Activated B cell treated with CpG ODN at 0.5 μM for 24 hours (primary cell): ENCODE measurements around the gene DKC1. TPM values are rescaled to one million over a fixed set of nuclear protein-coding genes. Genes with fewer than 3 reads are reported as not detected.
"Not testable (repeated sequence)": the region's sequence is repeated elsewhere in the genome, so short reads cannot be mapped to it uniquely, and the experiment has no call there.

Source experiments
- ATAC-seq: fragments of 200-7000 bp; cut with Tn5 transposase; one replicate; pipeline ENCODE4 v1.10.0; 2021; ENCODE audit warnings: low read depth, mild to moderate bottlenecking, moderate library complexity
- CTCF ChIA-PET: fragments of 350-600 bp; sonication (Branson Sonifier 250); formaldehyde crosslinking; loops from one replicate; lab custom pipeline; 2021; ENCODE audit warnings: antibody characterized with exemption; lab: Charles Lee
- POLR2A ChIA-PET: fragments of 350-600 bp; sonication (Branson Sonifier 250); formaldehyde crosslinking; loops from one replicate; lab custom pipeline; 2021; ENCODE audit warnings: antibody characterized with exemption; lab: Charles Lee
- DNase-seq: peaks from one replicate; pipeline ENCODE4 v3.0.0; 2022
- H3K27ac Mint-ChIP-seq: one replicate; pipeline ENCODE4 v1.8.0; 2020; ENCODE audit warnings: mixed read lengths
- H3K27me3 Mint-ChIP-seq: one replicate; pipeline ENCODE4 v1.8.0; 2021; ENCODE audit warnings: mixed read lengths
- H3K36me3 Mint-ChIP-seq: one replicate; pipeline ENCODE4 v1.8.0; 2021; ENCODE audit warnings: low read depth, mixed read lengths
- H3K4me1 Mint-ChIP-seq: one replicate; pipeline ENCODE4 v1.8.0; 2021; ENCODE audit warnings: mixed read lengths
- H3K4me3 Mint-ChIP-seq: one replicate; pipeline ENCODE4 v1.8.0; 2020; ENCODE audit warnings: mild to moderate bottlenecking, mixed read lengths
- H3K9me3 Mint-ChIP-seq: one replicate; pipeline ENCODE4 v1.8.0; 2020; ENCODE audit warnings: mixed read lengths
- intact Hi-C: fragments of 100-400 bp; cut with micrococcal nuclease; formaldehyde crosslinking; loops from one replicate; pipeline ENCODE4 v1.15.1; 2024
- total RNA-seq: library from RNA; stranded (reverse); gene quantifications from 2 replicates; pipeline ENCODE4 v1.2.3, GENCODE V29; 2022
- TF ChIP-seq, protein P1 (sequence below): fragments of 200-600 bp; IDR thresholded peaks from one replicate; pipeline ENCODE4 v1.8.0; 2022; ENCODE audit warnings: antibody characterized with exemption, mild to moderate bottlenecking

DKC1 gene
- total RNA-seq, 1 donor from 2014 or later, result 105 TPM

GRCh38 chrX:154818916-154819770, 56.5 kb downstream of the DKC1 start:
- ATAC-seq (peak; percentile 51), DNase-seq (no peak)
- ChIA-PET CTCF (interaction anchor here (0.7 kb wide), 1 partner anchor 70 kb away, joined by 3 read pairs; no protein-coding TSS in a partner anchor), POLR2A (interaction anchor here (0.9 to 1.4 kb wide), 5 partner anchors 9 to 272 kb away, joined by 3 to 7 read pairs (median 4); partner anchors contain the start of genes DKC1, GAB3, IKBKG and MPP1)
- Mint-ChIP-seq H3K27ac (peak overlapping the region; percentile 84), H3K4me1 (peaks cover 18% of the 10 kb centered on the region), H3K9me3 (no peaks in the 10 kb centered on the region), H3K36me3 (no peaks in the 10 kb centered on the region), H3K4me3 (peak overlapping the region; percentile 46), H3K27me3 (no peaks in the 10 kb centered on the region)
- TF ChIP-seq, protein P1, sequence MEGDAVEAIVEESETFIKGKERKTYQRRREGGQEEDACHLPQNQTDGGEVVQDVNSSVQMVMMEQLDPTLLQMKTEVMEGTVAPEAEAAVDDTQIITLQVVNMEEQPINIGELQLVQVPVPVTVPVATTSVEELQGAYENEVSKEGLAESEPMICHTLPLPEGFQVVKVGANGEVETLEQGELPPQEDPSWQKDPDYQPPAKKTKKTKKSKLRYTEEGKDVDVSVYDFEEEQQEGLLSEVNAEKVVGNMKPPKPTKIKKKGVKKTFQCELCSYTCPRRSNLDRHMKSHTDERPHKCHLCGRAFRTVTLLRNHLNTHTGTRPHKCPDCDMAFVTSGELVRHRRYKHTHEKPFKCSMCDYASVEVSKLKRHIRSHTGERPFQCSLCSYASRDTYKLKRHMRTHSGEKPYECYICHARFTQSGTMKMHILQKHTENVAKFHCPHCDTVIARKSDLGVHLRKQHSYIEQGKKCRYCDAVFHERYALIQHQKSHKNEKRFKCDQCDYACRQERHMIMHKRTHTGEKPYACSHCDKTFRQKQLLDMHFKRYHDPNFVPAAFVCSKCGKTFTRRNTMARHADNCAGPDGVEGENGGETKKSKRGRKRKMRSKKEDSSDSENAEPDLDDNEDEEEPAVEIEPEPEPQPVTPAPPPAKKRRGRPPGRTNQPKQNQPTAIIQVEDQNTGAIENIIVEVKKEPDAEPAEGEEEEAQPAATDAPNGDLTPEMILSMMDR, result no peak
- intact Hi-C loops, result no loop called here

GRCh38 chrX:154819771-154820341, 57.2 kb downstream of the DKC1 start:
- peak overlapping the region; percentile 53 for H3K4me3 Mint-ChIP-seq
- ATAC-seq, result peak; percentile 95
- no peak for DNase-seq

GRCh38 chrX:154821523-154821922, 58.9 kb downstream of the DKC1 start:
- intact Hi-C loops, result no loop called here
- ChIA-PET POLR2A (no interaction called here), CTCF (interaction anchor here (0.9 kb wide), 1 partner anchor 19 kb away, joined by 4 read pairs; no protein-coding TSS in a partner anchor)
- Mint-ChIP-seq H3K4me3 (no peak overlapping the region), H3K27ac (no peak overlapping the region), H3K4me1 (peaks cover 18% of the 10 kb centered on the region), H3K27me3 (no peaks in the 10 kb centered on the region), H3K9me3 (no peaks in the 10 kb centered on the region), H3K36me3 (no peaks in the 10 kb centered on the region)
- TF ChIP-seq, protein P1, result no peak
- ATAC-seq, result no peak
- no peak for DNase-seq

More at GRCh38 chrX:154819771-154820341, 57.2 kb downstream of the DKC1 start:
- TF ChIP-seq, protein P1, result no peak
- ChIA-PET POLR2A (interaction anchor here (1.0 to 1.4 kb wide), 3 partner anchors 8 to 69 kb away, joined by 4 to 7 read pairs (median 5); partner anchors contain the start of genes DKC1 and GAB3), CTCF (no interaction called here)
- H3K27me3 Mint-ChIP-seq, result no peaks in the 10 kb centered on the region
- H3K4me1 Mint-ChIP-seq, result peaks cover 18% of the 10 kb centered on the region
- H3K9me3 Mint-ChIP-seq, result no peaks in the 10 kb centered on the region
- intact Hi-C loops, result loop anchor here (1.0 kb wide), 2 partner anchors 15 to 58 kb away; partner anchors contain the start of genes DKC1 and MPP1
- H3K27ac Mint-ChIP-seq, result peak overlapping the region; percentile 84
- H3K36me3 Mint-ChIP-seq, result no peaks in the 10 kb centered on the region

GRCh38 chrX:154822029-154822428, 59.4 kb downstream of the DKC1 start:
- TF ChIP-seq, protein P1, result no peak
- H3K9me3 Mint-ChIP-seq, result no peaks in the 10 kb centered on the region
- CTCF ChIA-PET, result interaction anchor here (0.9 kb wide), 1 partner anchor 18 kb away, joined by 4 read pairs; no protein-coding TSS in a partner anchor
- no peaks in the 10 kb centered on the region for H3K36me3 Mint-ChIP-seq
- H3K4me3 Mint-ChIP-seq, result no peak overlapping the region
- intact Hi-C loops, result no loop called here
- no peak for ATAC-seq
- H3K27ac Mint-ChIP-seq, result no peak overlapping the region
- H3K27me3 Mint-ChIP-seq, result no peaks in the 10 kb centered on the region
- POLR2A ChIA-PET, result no interaction called here
- no peak for DNase-seq
- peaks cover 21% of the 10 kb centered on the region for H3K4me1 Mint-ChIP-seq

- Mint-ChIP-seq H3K4me1 (peaks cover 36% of the 10 kb centered on the region), H3K9me3 (no peaks in the 10 kb centered on the region), H3K27ac (no peak overlapping the region), H3K27me3 (no peaks in the 10 kb centered on the region), H3K36me3 (no peaks in the 10 kb centered on the region), H3K4me3 (no peak overlapping the region)
- DNase-seq (no peak), ATAC-seq (no peak)
- CTCF ChIA-PET, result no interaction called here
- intact Hi-C loops, result loop anchor here (5.0 kb wide), 1 partner anchor 203 kb away; the partner anchor contains the start of gene FUNDC2
- POLR2A ChIA-PET, result no interaction called here
- TF ChIP-seq, protein P1, result no peak
These were observed 62.0 kb downstream of the DKC1 start for GRCh38 chrX:154824638-154825037.

DNA sequence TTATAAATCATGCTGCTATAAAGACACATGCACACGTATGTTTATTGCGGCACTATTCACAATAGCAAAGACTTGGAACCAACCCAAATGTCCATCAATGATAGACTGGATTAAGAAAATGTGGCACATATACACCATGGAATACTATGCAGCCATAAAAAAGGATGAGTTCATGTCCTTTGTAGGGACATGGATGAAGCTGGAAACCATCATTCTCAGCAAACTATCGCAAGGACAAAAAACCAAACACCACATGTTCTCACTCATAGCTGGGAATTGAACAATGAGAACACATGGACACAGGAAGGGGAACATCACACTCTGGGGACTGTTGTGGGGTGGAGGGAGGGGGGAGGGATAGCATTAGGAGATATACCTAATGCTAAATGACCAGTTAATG, 62.9 kb downstream of the DKC1 start:
- peaks cover 31% of the 10 kb centered on the region for H3K4me1 Mint-ChIP-seq
- H3K27me3 Mint-ChIP-seq, H3K27ac Mint-ChIP-seq, H3K4me3 Mint-ChIP-seq, ATAC-seq, CTCF ChIA-PET, H3K36me3 Mint-ChIP-seq, H3K9me3 Mint-ChIP-seq, POLR2A ChIA-PET, DNase-seq: not testable (repeated sequence)
- intact Hi-C loops, result loop anchor here (5.0 kb wide), 1 partner anchor 202 kb away; the partner anchor contains the start of gene FUNDC2
